Epithelial cell of proximal tubule (primary cell): ENCODE measurements around the gene EEF2. TPM values are rescaled to one million over a fixed set of nuclear protein-coding genes. Genes with fewer than 3 reads are reported as not detected.
A peak's percentile ranks its signal among the peaks of the same experiment; 100 is the strongest.

ENCODE experiments used
- DNase-seq: peaks from one replicate; pipeline ENCODE4 v3.0.0-alpha.2; 2011; ENCODE audit warnings: low read depth
- H3K4me3 ChIP-seq: 2 replicates; pipeline ENCODE4 v1.5.1; 2011; ENCODE audit warnings: low read depth, mild to moderate bottlenecking, low read length
- total RNA-seq: library from RNA; depleted of rRNA; stranded (reverse); fragments of >200 nt; gene quantifications from 2 replicates; pipeline ENCODE4 v1.2.3, GENCODE V29; 2015
- TF ChIP-seq, protein P1 (sequence below): conservative IDR thresholded peaks from 2 replicates; pipeline ENCODE4 v1.5.1; 2012; ENCODE audit warnings: low read depth, mild to moderate bottlenecking, low read length

The EEF2 gene
- total RNA-seq, result 1,327 and 1,998 TPM in 2 replicates

DNA sequence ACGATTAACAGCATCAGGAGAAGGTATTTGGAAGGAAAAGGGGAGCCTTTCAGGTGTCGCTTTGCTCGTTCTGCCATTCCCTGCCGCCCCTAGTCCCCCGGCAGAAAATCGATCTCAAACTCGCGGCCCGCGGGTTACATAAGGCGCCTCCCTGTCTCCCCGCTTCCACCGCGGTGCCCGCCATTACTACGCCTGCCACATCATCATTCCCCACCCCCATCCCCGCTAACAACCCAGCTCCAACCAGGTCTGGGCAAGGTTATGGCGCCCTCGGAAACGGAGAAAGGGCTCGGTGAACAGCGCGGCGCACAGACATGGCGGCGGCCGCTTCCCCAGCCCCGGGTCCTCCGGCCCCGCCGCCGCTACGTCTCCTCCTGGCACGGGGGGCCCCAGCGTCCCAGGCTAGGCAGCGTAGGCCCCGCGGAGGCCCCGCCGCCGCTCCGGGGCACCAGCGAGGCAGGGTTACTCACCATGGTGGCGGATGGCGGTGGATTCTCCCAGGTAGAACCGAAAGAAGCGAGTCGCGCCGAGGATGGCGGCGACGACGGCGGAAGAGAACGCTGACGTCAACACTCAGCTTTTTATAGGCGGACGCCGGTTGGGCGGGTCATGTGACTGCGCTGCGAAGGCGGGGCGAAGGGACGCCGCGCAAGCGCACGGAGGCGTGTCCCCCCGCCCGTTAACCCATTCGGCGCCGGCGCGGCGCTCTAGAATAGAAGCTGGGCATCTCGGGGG lies at the start of gene EEF2:
TSS of gene EEF2 (minus strand) at position 556 of the 735 bp plus-strand sequence. CDS start at position 473, 83 bp downstream.
- DNase-seq, result no peak
- TF ChIP-seq, protein P1, sequence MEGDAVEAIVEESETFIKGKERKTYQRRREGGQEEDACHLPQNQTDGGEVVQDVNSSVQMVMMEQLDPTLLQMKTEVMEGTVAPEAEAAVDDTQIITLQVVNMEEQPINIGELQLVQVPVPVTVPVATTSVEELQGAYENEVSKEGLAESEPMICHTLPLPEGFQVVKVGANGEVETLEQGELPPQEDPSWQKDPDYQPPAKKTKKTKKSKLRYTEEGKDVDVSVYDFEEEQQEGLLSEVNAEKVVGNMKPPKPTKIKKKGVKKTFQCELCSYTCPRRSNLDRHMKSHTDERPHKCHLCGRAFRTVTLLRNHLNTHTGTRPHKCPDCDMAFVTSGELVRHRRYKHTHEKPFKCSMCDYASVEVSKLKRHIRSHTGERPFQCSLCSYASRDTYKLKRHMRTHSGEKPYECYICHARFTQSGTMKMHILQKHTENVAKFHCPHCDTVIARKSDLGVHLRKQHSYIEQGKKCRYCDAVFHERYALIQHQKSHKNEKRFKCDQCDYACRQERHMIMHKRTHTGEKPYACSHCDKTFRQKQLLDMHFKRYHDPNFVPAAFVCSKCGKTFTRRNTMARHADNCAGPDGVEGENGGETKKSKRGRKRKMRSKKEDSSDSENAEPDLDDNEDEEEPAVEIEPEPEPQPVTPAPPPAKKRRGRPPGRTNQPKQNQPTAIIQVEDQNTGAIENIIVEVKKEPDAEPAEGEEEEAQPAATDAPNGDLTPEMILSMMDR, result no peak

DNA sequence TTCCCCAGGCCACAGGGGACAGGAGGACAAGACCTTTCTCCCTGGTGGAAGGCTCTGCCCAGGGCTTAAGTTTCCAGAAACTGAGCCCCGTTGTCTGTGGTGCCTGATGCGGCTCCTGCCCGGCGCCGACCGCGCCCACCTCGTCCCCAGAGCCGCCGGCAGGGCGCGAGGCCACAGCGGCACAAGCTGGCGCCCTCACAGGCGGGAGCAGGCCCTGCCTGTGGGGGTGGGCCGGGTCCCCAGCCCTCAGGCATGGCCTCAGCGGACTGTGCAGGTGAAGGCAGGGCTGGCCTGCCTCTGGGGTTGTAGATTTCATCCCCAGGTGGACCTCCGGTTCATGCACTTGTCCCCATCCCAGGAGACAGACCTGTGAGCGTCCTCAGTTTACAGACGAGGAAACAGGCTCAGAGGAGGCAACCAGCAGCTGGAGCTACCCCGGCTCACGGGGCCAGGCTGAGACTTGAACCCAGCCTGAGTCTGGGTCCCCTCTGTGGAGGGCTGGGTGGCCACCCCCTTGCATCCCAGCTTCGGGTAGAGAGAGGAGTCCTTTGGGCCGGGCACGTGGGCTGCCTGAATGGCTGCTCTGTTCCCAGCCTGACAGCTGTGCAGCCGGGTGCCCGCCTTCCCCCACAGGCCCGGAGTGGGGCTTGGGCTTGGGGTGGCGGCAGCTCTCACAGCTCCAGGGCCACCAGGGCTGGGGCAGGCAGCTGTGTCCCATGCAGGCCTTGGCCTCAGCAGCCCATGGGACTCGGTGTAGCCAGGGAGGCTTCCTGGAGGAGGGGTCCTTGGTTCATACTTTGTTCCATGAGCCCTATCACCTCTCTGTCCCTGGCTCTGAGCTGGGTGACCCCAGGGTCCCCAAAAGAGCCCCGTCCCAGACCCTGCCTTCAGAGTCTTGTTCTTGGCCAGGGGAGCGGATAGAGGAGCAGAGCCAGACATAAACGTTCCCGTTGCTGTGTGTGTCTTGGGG lies 49.1 kb upstream of the EEF2 start:
- TF ChIP-seq, protein P1, result no peak
- H3K4me3 ChIP-seq, result no peak overlapping the region
- DNase-seq, result no peak

More for the DNA sequence above, at the start of gene EEF2:
- peak within 1 kb of the TSS; percentile 96 for H3K4me3 ChIP-seq

DNA sequence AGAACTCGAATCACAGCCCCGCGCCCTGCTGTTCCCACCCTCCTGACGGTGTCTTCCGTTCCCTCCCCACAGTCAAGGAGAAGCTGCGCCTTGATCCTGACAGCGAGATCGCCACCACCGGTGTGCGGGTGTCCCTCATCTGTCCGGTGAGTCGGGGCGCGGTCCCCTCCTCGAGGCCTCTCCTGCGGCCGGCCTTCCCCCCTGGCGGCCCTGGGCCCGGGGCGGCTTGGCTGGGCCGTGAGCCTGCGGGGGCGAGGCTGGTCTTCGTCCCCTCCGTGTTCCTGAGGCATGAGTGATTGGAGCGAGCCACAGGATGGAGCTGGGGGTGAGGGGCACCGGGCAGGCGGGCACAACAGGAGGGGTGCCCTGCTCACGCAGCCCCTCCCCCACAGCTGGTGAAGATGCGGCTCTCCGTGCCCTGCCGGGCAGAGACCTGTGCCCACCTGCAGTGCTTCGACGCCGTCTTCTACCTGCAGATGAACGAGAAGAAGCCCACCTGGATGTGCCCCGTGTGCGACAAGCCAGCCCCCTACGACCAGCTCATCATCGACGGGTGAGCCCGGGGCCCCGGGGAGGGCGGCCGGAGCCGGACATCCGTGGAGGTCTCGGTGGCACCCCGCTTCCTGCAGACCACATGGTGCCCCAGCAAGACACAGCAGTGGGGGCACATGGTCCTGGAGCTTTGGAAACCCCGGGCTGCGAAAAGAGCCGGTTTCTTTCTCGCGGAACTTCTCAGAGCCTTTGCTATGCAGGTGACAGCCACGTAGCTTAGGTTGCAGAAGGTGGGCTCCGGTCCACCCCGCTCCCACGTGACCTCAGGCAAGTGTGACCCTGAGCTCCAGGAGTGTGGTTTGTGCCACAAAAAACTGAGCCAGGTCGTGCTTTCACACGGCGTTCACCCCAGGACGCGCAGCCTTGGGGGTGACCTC lies 48.0 kb upstream of the EEF2 start:
- H3K4me3 ChIP-seq, result no peak overlapping the region
- TF ChIP-seq, protein P1, result no peak
- DNase-seq, result no peak

DNA sequence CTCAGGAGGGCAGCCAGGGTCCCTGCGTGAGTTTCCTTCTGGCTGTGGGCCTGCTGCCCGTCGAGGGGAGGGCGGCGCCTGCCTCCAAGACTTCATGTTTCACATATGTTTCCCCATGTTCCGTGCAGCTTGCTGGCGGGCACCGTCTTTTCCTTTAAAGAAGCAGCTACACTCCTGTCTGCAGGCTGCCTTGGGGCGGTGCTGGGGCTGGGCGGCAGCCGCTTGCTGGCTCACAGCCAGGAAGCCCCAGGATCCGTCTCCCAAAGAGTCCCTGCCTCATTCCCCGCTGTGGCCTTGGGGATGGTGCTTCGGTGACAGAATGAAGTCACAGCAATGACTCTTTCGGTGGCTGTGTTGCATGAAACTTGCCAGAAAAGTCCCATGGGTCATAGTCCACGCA lies 47.2 kb upstream of the EEF2 start:
- H3K4me3 ChIP-seq, result no peak overlapping the region
- no peak for DNase-seq
- TF ChIP-seq, protein P1, result no peak

DNA sequence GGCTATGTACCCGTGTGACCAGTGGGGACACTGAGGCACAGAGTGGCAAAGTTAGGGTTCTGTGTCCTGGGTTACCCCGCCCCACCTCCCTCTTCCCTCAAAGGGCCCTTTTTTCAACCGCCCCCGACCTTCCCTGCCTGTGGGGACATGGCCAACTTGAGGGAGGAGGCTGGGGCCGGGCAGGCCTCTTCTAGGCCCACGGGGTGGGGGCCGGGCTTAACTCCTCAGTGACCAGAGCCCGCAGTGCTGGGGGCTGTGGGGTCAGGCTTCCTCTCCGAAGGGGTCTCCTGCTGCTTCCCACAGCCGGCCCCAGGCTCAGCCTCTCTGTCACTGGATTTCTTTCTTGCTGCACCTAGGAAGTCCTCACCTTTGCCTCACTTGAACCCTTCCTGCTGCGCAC lies 46.2 kb upstream of the EEF2 start:
- no peak for DNase-seq
- TF ChIP-seq, protein P1, result no peak
- no peak overlapping the region for H3K4me3 ChIP-seq

DNA sequence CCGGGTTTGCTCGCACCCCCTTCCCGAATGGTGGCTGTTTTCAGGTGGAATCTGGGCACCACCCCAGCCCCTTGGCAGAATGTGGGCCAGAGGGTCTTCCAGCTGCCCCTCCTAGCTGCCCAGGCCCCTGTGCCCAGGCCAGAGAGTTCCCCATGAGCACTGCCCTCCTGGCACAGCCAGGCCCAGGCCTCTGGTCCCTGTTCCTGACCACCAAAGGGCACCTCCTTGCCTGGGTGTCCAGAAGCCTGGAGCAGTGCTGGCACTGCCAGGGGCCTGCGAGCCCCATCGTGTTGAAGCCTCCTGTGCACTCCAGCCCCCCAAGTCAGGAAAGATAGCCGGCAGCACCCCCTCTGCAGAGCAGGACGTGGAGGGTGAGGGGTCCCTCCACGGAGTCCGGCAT lies 45.7 kb upstream of the EEF2 start:
- TF ChIP-seq, protein P1, result no peak
- no peak overlapping the region for H3K4me3 ChIP-seq
- DNase-seq, result no peak
